ENCODE data around the gene CEP131. TPM values are rescaled to one million over a fixed set of nuclear protein-coding genes. Genes with fewer than 3 reads are reported as not detected.
"Not testable (repeated sequence)": the region's sequence is repeated elsewhere in the genome, so short reads cannot be mapped to it uniquely, and the experiment has no call there.

The CEP131 gene
- total and polyA plus RNA-seq, 5 experiments from 2014 or later: 1.1 to 12.0 (median 4.4) TPM

GRCh38 chr17:81228834-81229665 lies 6.3 kb upstream of the CEP131 start:
- peak in 1 of 10 donors; percentile 59 for DNase-seq
- POLR2A ChIA-PET: no interaction called here
- H3K27me3 Mint-ChIP-seq: no peaks in the 10 kb centered on the region
- no peaks in the 10 kb centered on the region for H3K9me3 Mint-ChIP-seq
- H3K36me3 Mint-ChIP-seq: peaks cover 0 to 14% (median 6%) of the 10 kb centered on the region in 3 donors
- ATAC-seq: no peak
- H3K4me1 Mint-ChIP-seq: peaks cover under 1 to 14% (median 9%) of the 10 kb centered on the region in 4 donors
- no peak overlapping the region for H3K27ac Mint-ChIP-seq
- no peak overlapping the region for H3K4me3 Mint-ChIP-seq

GRCh38 chr17:81228420-81228819 lies 5.7 kb upstream of the CEP131 start:
- H3K4me3 Mint-ChIP-seq: no peak overlapping the region
- DNase-seq (peak in 1 of 10 donors; percentile 30), ATAC-seq (no peak)
- H3K27me3 Mint-ChIP-seq: no peaks in the 10 kb centered on the region
- H3K36me3 Mint-ChIP-seq: peaks cover 0 to 14% (median 6%) of the 10 kb centered on the region in 3 donors
- H3K9me3 Mint-ChIP-seq: no peaks in the 10 kb centered on the region
- peak overlapping the region in 1 of 10 donors; percentile 18 for H3K27ac Mint-ChIP-seq
- H3K4me1 Mint-ChIP-seq: peaks cover 6 to 21% (median 14%) of the 10 kb centered on the region in 4 donors
- POLR2A ChIA-PET: no interaction called here

GRCh38 chr17:81227630-81228029 lies 4.9 kb upstream of the CEP131 start:
- H3K9me3 Mint-ChIP-seq, ATAC-seq, H3K4me3 Mint-ChIP-seq, H3K27me3 Mint-ChIP-seq, DNase-seq: not testable (repeated sequence)
- POLR2A ChIA-PET: interaction anchor here (1.6 kb wide), 1 partner anchor 11 kb away, joined by 10 read pairs; the partner anchor contains the start of genes NDUFAF8 and TEPSIN
- Mint-ChIP-seq H3K36me3 (peaks cover 0 to 14% (median 6%) of the 10 kb centered on the region in 3 donors), H3K27ac (peak overlapping the region in 4 of 10 donors; percentile 6 to 46 (median 24)), H3K4me1 (peaks cover 9 to 23% (median 16%) of the 10 kb centered on the region in 4 donors)

- Mint-ChIP-seq H3K36me3 (peaks cover 0 to 2% (median 0%) of the 10 kb centered on the region in 3 donors), H3K9me3 (no peaks in the 10 kb centered on the region), H3K27ac (peak overlapping the region in 8 of 10 donors; percentile 10 to 91 (median 76)), H3K4me1 (peaks cover 11 to 28% (median 19%) of the 10 kb centered on the region in 4 donors), H3K4me3 (peak overlapping the region; percentile 75 to 92 (median 83)), H3K27me3 (no peaks in the 10 kb centered on the region)
- POLR2A ChIA-PET: no interaction called here
- DNase-seq: peak in 1 of 10 donors; percentile 16
- no peak for ATAC-seq
Measured at GRCh38 chr17:81223762-81224130, 981 bp upstream of the CEP131 start.

- H3K27ac Mint-ChIP-seq: peak overlapping the region in 2 of 10 donors; percentile 52 to 81
- POLR2A ChIA-PET: interaction anchor here (1.0 to 2.8 kb wide), 5 partner anchors 11 to 768 kb away, joined by 3 to 43 read pairs (median 4); partner anchors contain the start of genes ACTG1, ARL16, HGS and NDUFAF8
- H3K4me3 Mint-ChIP-seq: peak overlapping the region in 9 of 10 donors; percentile 50 to 88 (median 81)
- H3K9me3 Mint-ChIP-seq: no peaks in the 10 kb centered on the region
- H3K27me3 Mint-ChIP-seq: no peaks in the 10 kb centered on the region
- peaks cover 9 to 18% (median 17%) of the 10 kb centered on the region in 4 donors for H3K4me1 Mint-ChIP-seq
- peaks cover 0 to 2% (median 0%) of the 10 kb centered on the region in 3 donors for H3K36me3 Mint-ChIP-seq
- ATAC-seq (peak in 1 of 2 donors; percentile 3), DNase-seq (no peak)
Measured at GRCh38 chr17:81222620-81222905, 202 bp downstream of the CEP131 start.

- H3K27me3 Mint-ChIP-seq: no peaks in the 10 kb centered on the region
- DNase-seq: no peak
- peaks cover 0 to 2% (median 2%) of the 10 kb centered on the region in 3 donors for H3K36me3 Mint-ChIP-seq
- peaks cover 8 to 17% (median 16%) of the 10 kb centered on the region in 4 donors for H3K4me1 Mint-ChIP-seq
- H3K27ac Mint-ChIP-seq: peak overlapping the region in 1 of 10 donors; percentile 59
- H3K4me3 Mint-ChIP-seq: peak overlapping the region; percentile 18 to 84 (median 70)
- no peaks in the 10 kb centered on the region for H3K9me3 Mint-ChIP-seq
- ATAC-seq: no peak
- POLR2A ChIA-PET: interaction anchor here (1.0 to 2.8 kb wide), 5 partner anchors 12 to 768 kb away, joined by 3 to 43 read pairs (median 4); partner anchors contain the start of genes ACTG1, NDUFAF8 and TEPSIN
Measured at GRCh38 chr17:81221842-81222619, 734 bp downstream of the CEP131 start.

GRCh38 chr17:81221371-81221841 lies 1.4 kb downstream of the CEP131 start:
- DNase-seq: no peak
- Mint-ChIP-seq H3K36me3 (peaks cover 0 to 3% (median 2%) of the 10 kb centered on the region in 3 donors), H3K27me3 (no peaks in the 10 kb centered on the region), H3K4me1 (peaks cover 8 to 17% (median 16%) of the 10 kb centered on the region in 4 donors), H3K4me3 (peak overlapping the region in 9 of 10 donors; percentile 36 to 84 (median 56)), H3K9me3 (no peaks in the 10 kb centered on the region), H3K27ac (peak overlapping the region in 1 of 10 donors; percentile 41)
- POLR2A ChIA-PET: interaction anchor here (1.0 to 2.8 kb wide), 3 partner anchors 17 to 767 kb away, joined by 3 to 43 read pairs (median 3); partner anchors contain the start of genes ACTG1, NDUFAF8 and TEPSIN
- ATAC-seq: no peak

- Mint-ChIP-seq H3K4me1 (peaks cover 8 to 17% (median 16%) of the 10 kb centered on the region in 4 donors), H3K27me3 (no peaks in the 10 kb centered on the region), H3K27ac (no peak overlapping the region), H3K9me3 (no peaks in the 10 kb centered on the region), H3K36me3 (peaks cover 0 to 4% (median 3%) of the 10 kb centered on the region in 3 donors), H3K4me3 (no peak overlapping the region)
- no peak for ATAC-seq
- POLR2A ChIA-PET: interaction anchor here (0.7 to 1.2 kb wide), 2 partner anchors 16 to 1176 kb away, joined by 3 to 5 read pairs; no protein-coding TSS in a partner anchor
- no peak for DNase-seq
Measured at GRCh38 chr17:81219476-81220180, 3.1 kb downstream of the CEP131 start.

GRCh38 chr17:81218991-81219390 lies 3.8 kb downstream of the CEP131 start:
- no peak for ATAC-seq
- H3K27ac Mint-ChIP-seq: no peak overlapping the region
- POLR2A ChIA-PET: interaction anchor here (0.7 kb wide), 1 partner anchor 1175 kb away, joined by 5 read pairs; no protein-coding TSS in a partner anchor
- H3K36me3 Mint-ChIP-seq: peaks cover 0 to 4% (median 3%) of the 10 kb centered on the region in 3 donors
- peak overlapping the region in 1 of 10 donors; percentile 12 for H3K4me3 Mint-ChIP-seq
- H3K27me3 Mint-ChIP-seq: no peaks in the 10 kb centered on the region
- no peaks in the 10 kb centered on the region for H3K9me3 Mint-ChIP-seq
- peaks cover 8 to 17% (median 15%) of the 10 kb centered on the region in 4 donors for H3K4me1 Mint-ChIP-seq
- no peak for DNase-seq

GRCh38 chr17:81218459-81218858 lies 4.3 kb downstream of the CEP131 start:
- ATAC-seq (no peak), DNase-seq (no peak)
- Mint-ChIP-seq H3K27me3 (no peaks in the 10 kb centered on the region), H3K4me3 (peak overlapping the region in 1 of 10 donors; percentile 29), H3K4me1 (peaks cover 3 to 11% (median 10%) of the 10 kb centered on the region in 4 donors), H3K9me3 (no peaks in the 10 kb centered on the region), H3K36me3 (peaks cover 0 to 4% (median 3%) of the 10 kb centered on the region in 3 donors), H3K27ac (no peak overlapping the region)
- POLR2A ChIA-PET: no interaction called here

- POLR2A ChIA-PET: no interaction called here
- Mint-ChIP-seq H3K27ac (no peak overlapping the region), H3K27me3 (no peaks in the 10 kb centered on the region), H3K9me3 (no peaks in the 10 kb centered on the region), H3K4me1 (peaks cover 3 to 9% (median 8%) of the 10 kb centered on the region in 4 donors), H3K36me3 (peaks cover 0 to 4% (median 3%) of the 10 kb centered on the region in 3 donors), H3K4me3 (no peak overlapping the region)
- ATAC-seq (no peak), DNase-seq (no peak)
Measured at GRCh38 chr17:81217491-81217890, 5.3 kb downstream of the CEP131 start.

- no peak for ATAC-seq
- H3K27ac Mint-ChIP-seq: no peak overlapping the region
- POLR2A ChIA-PET: no interaction called here
- no peak overlapping the region for H3K4me3 Mint-ChIP-seq
- no peaks in the 10 kb centered on the region for H3K9me3 Mint-ChIP-seq
- peaks cover 0 to 3% (median 0%) of the 10 kb centered on the region in 4 donors for H3K4me1 Mint-ChIP-seq
- no peak for DNase-seq
- no peaks in the 10 kb centered on the region for H3K27me3 Mint-ChIP-seq
- H3K36me3 Mint-ChIP-seq: peaks cover 0 to 3% (median 2%) of the 10 kb centered on the region in 3 donors
Measured at GRCh38 chr17:81213978-81214377, 8.8 kb downstream of the CEP131 start.
